ENCODE measurements around the gene MEF2D. TPM values are rescaled to one million over a fixed set of nuclear protein-coding genes. Genes with fewer than 3 reads are reported as not detected.

MEF2D gene
- total RNA-seq, 1 donor from 2014 or later: 7.8 TPM

DNA sequence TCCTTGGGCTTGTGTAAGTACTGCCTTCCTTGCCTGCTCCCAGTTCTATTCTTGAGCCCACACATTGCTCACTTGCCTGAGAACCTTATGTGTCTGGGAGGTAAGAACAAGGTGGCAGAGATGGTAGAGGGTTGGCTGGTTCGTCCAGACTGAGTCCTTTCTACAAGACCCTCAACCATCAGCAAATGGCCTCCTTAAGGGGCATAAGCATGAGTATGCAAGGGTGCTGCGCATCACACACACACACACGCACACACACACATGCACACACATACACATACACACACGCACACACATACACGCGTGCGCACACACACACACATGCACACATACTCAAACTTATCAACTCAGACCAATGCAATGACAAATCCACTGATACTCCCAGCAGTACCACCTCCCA lies 74.6 kb downstream of the MEF2D start:
- Histone ChIP-seq H3K27ac (ENCODE audit: low read depth, low read length) (no peak overlapping the region), H3K9ac (ENCODE audit: low read depth in 1 of 3, low read length in 3 of 3) (no peak overlapping the region), H3K27me3 (ENCODE audit: control insufficient read depth in 3 of 3, insufficient read depth in 3 of 3, low read length in 3 of 3) (peaks cover 79 to 84% (median 84%) of the 10 kb centered on the region in 3 donors), H3K4me1 (ENCODE audit: control insufficient read depth in 3 of 3, insufficient read depth in 3 of 3, low read length in 3 of 3) (peaks cover 10 to 16% (median 12%) of the 10 kb centered on the region in 3 donors), H3K4me3 (ENCODE audit: low read length in 3 of 3) (no peak overlapping the region), H3K9me3 (ENCODE audit: control insufficient read depth in 3 of 3, low read length in 3 of 3) (no peaks in the 10 kb centered on the region), H3K36me3 (ENCODE audit: control insufficient read depth in 3 of 3, insufficient read depth in 3 of 3, low read length in 3 of 3) (no peaks in the 10 kb centered on the region)

DNA sequence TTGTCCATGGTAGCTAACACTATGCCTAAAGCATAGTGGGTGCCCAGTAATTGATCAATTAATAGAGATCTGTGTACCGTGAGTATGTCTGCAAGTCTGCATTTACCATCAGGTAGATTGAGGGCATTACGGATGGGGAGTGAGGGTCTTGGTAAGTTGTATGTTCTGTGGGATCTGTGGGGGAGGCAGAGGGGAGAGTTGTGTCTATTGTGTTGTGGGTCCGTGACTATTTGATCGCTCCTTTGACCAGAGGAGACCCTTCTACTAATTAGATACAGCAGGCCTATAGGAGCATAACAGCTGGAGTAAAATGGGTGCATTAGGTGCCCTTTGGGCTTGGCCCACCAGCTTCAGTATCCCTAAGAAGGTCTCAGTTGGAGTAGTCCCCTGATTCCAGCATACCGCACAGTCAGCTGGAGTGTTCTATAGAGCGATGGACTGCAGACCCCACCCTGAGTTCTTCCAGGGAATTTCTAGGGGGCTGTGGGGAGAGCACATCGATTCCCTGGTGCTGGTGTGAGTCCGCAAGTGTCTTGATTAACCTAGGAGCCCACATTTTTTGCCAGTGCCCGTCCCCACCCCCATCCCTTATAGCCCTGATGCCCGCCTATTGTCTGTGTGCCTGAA lies 75.7 kb downstream of the MEF2D start:
- H3K36me3 ChIP-seq (ENCODE audit: control insufficient read depth in 3 of 3, insufficient read depth in 3 of 3, low read length in 3 of 3): no peaks in the 10 kb centered on the region
- no peaks in the 10 kb centered on the region for H3K9me3 ChIP-seq (ENCODE audit: control insufficient read depth in 3 of 3, low read length in 3 of 3)
- peaks cover 81 to 87% (median 86%) of the 10 kb centered on the region in 3 donors for H3K27me3 ChIP-seq (ENCODE audit: control insufficient read depth in 3 of 3, insufficient read depth in 3 of 3, low read length in 3 of 3)
- no peak overlapping the region for H3K4me3 ChIP-seq (ENCODE audit: low read length in 3 of 3)
- no peak overlapping the region for H3K27ac ChIP-seq (ENCODE audit: low read depth, low read length)
- H3K4me1 ChIP-seq (ENCODE audit: control insufficient read depth in 3 of 3, insufficient read depth in 3 of 3, low read length in 3 of 3): peaks cover 18 to 27% (median 20%) of the 10 kb centered on the region in 3 donors
- no peak overlapping the region for H3K9ac ChIP-seq (ENCODE audit: low read depth in 1 of 3, low read length in 3 of 3)

DNA sequence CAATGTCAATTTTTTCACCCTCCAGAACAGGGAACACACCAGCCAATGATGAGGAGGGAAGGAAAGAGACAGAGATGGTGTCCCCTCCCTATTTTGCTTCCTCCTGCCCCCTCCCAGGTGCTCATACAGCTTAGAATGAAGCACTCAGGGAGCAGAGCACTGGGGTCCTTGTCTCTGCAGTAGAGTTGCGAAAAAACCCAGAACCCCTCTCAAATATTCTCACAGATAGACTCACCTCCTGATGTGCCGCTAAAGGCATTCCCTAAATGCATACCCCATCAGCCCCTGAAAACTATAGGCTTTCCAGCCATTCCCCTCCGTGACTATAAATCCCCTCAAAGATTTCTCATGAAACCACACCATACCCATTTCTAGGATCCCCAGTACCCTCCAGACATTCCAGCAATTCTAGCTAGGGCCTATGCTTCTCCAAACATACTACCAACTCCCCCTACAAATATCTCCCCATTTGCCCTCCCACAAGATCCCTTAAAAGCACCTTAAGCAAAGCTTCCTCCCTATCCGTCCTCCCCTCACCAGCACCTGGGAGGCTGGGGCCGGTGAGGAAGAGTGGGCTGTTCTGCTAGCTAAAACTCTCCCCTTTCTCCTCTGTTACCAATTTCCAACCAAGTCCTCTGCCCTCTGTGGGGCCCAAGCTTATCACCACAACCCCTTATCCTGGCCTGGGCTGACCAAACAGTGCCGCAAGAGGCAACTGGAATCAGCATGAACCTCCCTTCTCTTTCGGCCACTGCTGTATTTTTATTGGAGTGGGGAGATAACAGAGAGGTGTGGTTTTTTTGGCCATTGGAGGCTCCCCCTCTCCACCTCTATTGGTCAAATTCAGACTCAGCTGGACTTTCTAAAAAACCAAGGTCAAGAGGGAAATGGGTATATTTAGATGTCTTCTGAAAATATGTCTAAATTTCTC lies 76.9 kb downstream of the MEF2D start:
- Histone ChIP-seq H3K9ac (ENCODE audit: low read depth in 1 of 3, low read length in 3 of 3) (no peak overlapping the region), H3K36me3 (ENCODE audit: control insufficient read depth in 3 of 3, insufficient read depth in 3 of 3, low read length in 3 of 3) (no peaks in the 10 kb centered on the region), H3K4me3 (ENCODE audit: low read length in 3 of 3) (no peak overlapping the region), H3K9me3 (ENCODE audit: control insufficient read depth in 3 of 3, low read length in 3 of 3) (no peaks in the 10 kb centered on the region), H3K27me3 (ENCODE audit: control insufficient read depth in 3 of 3, insufficient read depth in 3 of 3, low read length in 3 of 3) (peaks cover 82 to 87% (median 85%) of the 10 kb centered on the region in 3 donors), H3K27ac (ENCODE audit: low read depth, low read length) (no peak overlapping the region), H3K4me1 (ENCODE audit: control insufficient read depth in 3 of 3, insufficient read depth in 3 of 3, low read length in 3 of 3) (peaks cover 20 to 30% (median 23%) of the 10 kb centered on the region in 3 donors)

DNA sequence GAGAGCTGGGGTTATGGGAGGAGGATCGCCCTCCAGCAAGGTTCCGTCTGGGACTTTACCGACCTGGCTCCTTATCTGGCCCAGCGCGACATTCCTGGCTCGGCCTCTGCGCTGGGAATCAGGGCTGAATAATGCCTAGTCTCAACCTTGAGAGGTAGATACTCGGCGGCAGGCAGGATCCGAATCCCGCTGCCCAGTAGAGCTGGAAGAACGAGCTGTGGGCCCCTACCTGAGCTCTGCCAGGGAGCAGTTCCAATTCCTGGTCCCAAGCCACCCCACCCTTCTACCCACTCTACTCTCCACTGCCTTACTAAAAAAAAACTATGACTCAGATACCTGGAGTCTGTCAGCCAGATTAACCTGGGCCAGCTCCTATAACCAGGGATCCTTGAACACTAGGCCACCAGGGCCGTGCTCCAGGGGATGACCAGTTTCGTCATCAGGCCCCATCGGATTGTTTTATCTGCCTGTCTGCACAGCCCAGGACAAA lies 77.9 kb downstream of the MEF2D start:
- no peaks in the 10 kb centered on the region for H3K9me3 ChIP-seq (ENCODE audit: control insufficient read depth in 3 of 3, low read length in 3 of 3)
- H3K4me3 ChIP-seq (ENCODE audit: low read length in 3 of 3): no peak overlapping the region
- H3K27me3 ChIP-seq (ENCODE audit: control insufficient read depth in 3 of 3, insufficient read depth in 3 of 3, low read length in 3 of 3): peaks cover 81 to 88% (median 85%) of the 10 kb centered on the region in 3 donors

DNA sequence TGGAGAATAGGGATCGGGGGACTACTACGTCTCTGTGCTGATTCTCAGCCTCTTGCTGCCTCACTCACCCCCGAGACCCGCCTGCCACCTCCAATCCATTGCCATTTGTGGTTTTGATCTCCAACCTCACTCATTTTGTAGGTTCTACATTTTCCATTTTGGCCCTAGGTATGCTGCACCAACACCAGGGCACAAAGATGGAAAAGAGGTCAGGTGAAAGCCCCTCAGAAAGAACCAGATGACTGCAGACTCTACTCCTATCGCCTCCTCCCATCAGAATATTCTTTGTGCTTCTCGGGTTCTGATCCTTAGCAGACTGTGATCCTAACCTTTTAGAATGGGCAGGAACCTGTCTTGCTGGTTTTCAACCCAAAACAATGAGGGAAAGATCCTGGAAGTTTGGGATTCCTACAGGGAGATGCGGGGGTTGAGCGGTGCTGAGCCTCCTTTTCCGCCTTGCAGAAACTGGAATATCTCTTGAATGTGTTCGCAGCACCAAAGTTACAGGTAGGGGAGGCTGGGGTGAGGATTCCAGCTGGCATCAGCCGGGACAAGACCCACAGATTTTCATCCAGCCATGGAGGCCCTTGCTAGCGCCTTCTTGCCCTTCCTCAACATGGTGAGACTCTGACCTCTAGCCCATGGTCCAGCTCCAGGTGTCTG lies 78.5 kb downstream of the MEF2D start:
- H3K27me3 ChIP-seq (ENCODE audit: control insufficient read depth in 3 of 3, insufficient read depth in 3 of 3, low read length in 3 of 3): peaks cover 81 to 90% (median 85%) of the 10 kb centered on the region in 3 donors
- H3K9me3 ChIP-seq (ENCODE audit: control insufficient read depth in 3 of 3, low read length in 3 of 3): no peaks in the 10 kb centered on the region
- H3K36me3 ChIP-seq (ENCODE audit: control insufficient read depth in 3 of 3, insufficient read depth in 3 of 3, low read length in 3 of 3): no peaks in the 10 kb centered on the region
- H3K4me3 ChIP-seq (ENCODE audit: low read length in 3 of 3): peak overlapping the region in 2 of 3 donors; percentile 43 to 61
- H3K9ac ChIP-seq (ENCODE audit: low read depth in 1 of 3, low read length in 3 of 3): no peak overlapping the region
- H3K4me1 ChIP-seq (ENCODE audit: control insufficient read depth in 3 of 3, insufficient read depth in 3 of 3, low read length in 3 of 3): peaks cover 20 to 30% (median 23%) of the 10 kb centered on the region in 3 donors
- H3K27ac ChIP-seq (ENCODE audit: low read depth, low read length): no peak overlapping the region

More for the DNA sequence above, 77.9 kb downstream of the MEF2D start:
- Histone ChIP-seq H3K4me1 (ENCODE audit: control insufficient read depth in 3 of 3, insufficient read depth in 3 of 3, low read length in 3 of 3) (peaks cover 20 to 30% (median 23%) of the 10 kb centered on the region in 3 donors), H3K9ac (ENCODE audit: low read depth in 1 of 3, low read length in 3 of 3) (no peak overlapping the region), H3K36me3 (ENCODE audit: control insufficient read depth in 3 of 3, insufficient read depth in 3 of 3, low read length in 3 of 3) (no peaks in the 10 kb centered on the region), H3K27ac (ENCODE audit: low read depth, low read length) (no peak overlapping the region)

DNA sequence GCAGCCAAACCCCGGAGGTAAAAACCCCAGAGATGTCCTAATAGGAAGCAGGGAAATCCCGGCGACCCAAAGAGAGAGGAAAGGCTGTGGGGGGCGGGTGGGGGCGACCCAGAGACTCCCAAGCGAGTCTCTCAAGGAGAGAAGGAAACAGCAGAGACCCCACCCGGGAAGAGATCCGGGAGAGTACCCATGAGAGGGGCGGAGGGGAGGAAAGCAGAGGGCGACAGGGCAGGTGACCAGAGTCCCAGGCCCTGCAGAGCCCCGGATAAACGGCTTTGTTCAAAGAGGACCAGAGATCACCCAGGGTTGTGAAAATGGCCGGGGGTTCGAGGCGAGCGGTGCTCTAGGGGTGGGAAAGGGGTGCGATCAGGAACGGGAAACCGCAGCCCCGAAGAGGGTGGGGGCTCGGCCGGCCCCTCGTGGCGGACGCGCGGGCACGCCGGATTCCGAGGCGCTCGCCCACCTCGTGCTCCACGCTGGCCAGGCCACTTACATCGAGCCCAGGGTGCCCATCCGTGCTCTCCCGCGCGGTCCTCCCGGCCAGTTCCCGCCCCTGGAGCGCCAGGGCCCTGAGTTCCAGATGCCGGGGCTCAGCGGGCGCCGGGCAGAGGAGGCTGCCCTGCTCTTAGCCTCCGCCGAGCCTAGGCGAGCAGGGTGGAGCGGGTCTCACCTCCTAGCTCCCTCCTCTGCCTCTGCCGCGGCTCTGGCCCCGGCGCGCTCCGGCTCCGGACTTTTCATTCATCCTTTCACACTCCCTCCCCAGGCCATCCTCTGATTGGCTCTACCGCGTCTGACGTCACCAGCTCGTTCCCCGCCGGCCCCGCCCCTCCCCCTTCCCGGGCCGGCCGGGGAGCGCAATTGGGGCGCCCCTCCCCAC lies 79.3 kb downstream of the MEF2D start:
- H3K9ac ChIP-seq (ENCODE audit: low read depth in 1 of 3, low read length in 3 of 3): no peak overlapping the region
- peaks cover 78 to 90% (median 85%) of the 10 kb centered on the region in 3 donors for H3K27me3 ChIP-seq (ENCODE audit: control insufficient read depth in 3 of 3, insufficient read depth in 3 of 3, low read length in 3 of 3)
- H3K36me3 ChIP-seq (ENCODE audit: control insufficient read depth in 3 of 3, insufficient read depth in 3 of 3, low read length in 3 of 3): no peaks in the 10 kb centered on the region
- H3K4me1 ChIP-seq (ENCODE audit: control insufficient read depth in 3 of 3, insufficient read depth in 3 of 3, low read length in 3 of 3): peaks cover 20 to 30% (median 23%) of the 10 kb centered on the region in 3 donors
- no peak overlapping the region for H3K27ac ChIP-seq (ENCODE audit: low read depth, low read length)
- no peaks in the 10 kb centered on the region for H3K9me3 ChIP-seq (ENCODE audit: control insufficient read depth in 3 of 3, low read length in 3 of 3)
- H3K4me3 ChIP-seq (ENCODE audit: low read length in 3 of 3): peak overlapping the region in 2 of 3 donors; percentile 43 to 61

DNA sequence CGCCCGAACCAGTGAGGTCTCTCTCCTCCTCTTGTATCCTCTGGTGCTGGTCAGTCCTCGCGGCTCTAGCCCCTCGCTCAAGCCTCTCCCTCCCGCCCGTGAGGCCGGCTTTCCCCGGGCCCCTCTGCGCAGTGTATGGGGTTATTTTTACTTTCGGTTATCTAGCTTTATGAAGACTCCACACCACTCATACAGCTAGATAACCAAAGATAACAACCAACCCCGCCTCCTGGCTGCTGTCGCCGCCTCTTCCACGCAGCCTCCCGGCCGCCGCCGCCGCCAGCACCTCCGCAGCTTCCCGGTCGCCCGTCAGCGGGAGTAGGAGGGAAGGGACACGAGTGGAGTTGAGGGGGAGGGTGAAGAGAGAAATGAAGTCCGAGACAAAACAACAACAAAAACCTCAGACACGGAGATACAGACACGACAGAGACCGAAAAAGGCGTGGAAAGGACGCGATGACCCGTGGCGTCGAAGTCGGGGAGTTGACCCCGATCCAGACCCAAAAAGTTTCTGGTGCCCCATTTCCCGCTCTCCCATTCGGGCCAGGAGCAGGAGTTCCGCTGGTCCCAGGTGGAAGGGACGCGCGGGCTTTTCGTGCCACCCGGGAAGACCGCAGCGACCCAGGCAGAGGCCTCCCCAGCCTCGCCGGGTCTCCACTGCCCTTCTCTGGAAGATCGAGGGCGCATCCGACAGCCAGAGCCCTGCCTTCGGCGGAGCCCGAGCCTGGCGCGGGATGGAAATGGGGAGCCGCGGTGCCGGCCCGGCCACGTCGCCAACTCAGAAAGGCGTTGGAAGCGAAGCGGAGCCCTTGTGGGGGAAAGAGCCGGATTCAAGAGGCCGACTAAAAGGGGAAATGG lies 80.1 kb downstream of the MEF2D start:
- peaks cover 78 to 91% (median 84%) of the 10 kb centered on the region in 3 donors for H3K27me3 ChIP-seq (ENCODE audit: control insufficient read depth in 3 of 3, insufficient read depth in 3 of 3, low read length in 3 of 3)
- peak overlapping the region in 2 of 3 donors; percentile 14 to 36 for H3K4me3 ChIP-seq (ENCODE audit: low read length in 3 of 3)
- H3K9me3 ChIP-seq (ENCODE audit: control insufficient read depth in 3 of 3, low read length in 3 of 3): no peaks in the 10 kb centered on the region
- peaks cover 20 to 30% (median 23%) of the 10 kb centered on the region in 3 donors for H3K4me1 ChIP-seq (ENCODE audit: control insufficient read depth in 3 of 3, insufficient read depth in 3 of 3, low read length in 3 of 3)
- H3K9ac ChIP-seq (ENCODE audit: low read depth in 1 of 3, low read length in 3 of 3): peak overlapping the region in 1 of 3 donors; percentile 38
- H3K27ac ChIP-seq (ENCODE audit: low read depth, low read length): no peak overlapping the region
- H3K36me3 ChIP-seq (ENCODE audit: control insufficient read depth in 3 of 3, insufficient read depth in 3 of 3, low read length in 3 of 3): no peaks in the 10 kb centered on the region

DNA sequence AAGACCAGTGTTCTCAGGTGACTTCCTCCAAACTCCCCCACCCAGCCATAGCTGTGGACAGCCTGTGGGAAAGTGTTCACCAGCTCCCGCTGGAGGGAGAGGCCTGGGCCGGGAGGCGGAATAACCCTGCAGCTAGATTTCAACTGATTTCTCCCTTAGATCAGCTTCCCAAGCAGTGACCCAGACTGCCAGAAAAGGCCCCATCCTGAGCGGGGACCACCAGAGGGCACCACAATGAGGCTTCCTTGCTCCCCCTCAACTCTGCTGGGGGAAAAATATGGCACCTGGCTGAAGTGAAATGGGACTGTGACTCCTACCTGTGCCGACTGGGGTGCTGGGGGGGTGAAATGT lies 80.7 kb downstream of the MEF2D start:
- Histone ChIP-seq H3K4me3 (ENCODE audit: low read length in 3 of 3) (peak overlapping the region in 1 of 3 donors; percentile 36), H3K36me3 (ENCODE audit: control insufficient read depth in 3 of 3, insufficient read depth in 3 of 3, low read length in 3 of 3) (no peaks in the 10 kb centered on the region), H3K9ac (ENCODE audit: low read depth in 1 of 3, low read length in 3 of 3) (no peak overlapping the region), H3K4me1 (ENCODE audit: control insufficient read depth in 3 of 3, insufficient read depth in 3 of 3, low read length in 3 of 3) (peaks cover 20 to 30% (median 23%) of the 10 kb centered on the region in 3 donors), H3K27ac (ENCODE audit: low read depth, low read length) (no peak overlapping the region), H3K9me3 (ENCODE audit: control insufficient read depth in 3 of 3, low read length in 3 of 3) (no peaks in the 10 kb centered on the region), H3K27me3 (ENCODE audit: control insufficient read depth in 3 of 3, insufficient read depth in 3 of 3, low read length in 3 of 3) (peaks cover 81 to 96% (median 88%) of the 10 kb centered on the region in 3 donors)
